HepG2 (cell line): ENCODE data around the gene WDR54. TPM values are rescaled to one million over a fixed set of nuclear protein-coding genes. Genes with fewer than 3 reads are reported as not detected.

ENCODE experiments used
- AGO2 ChIP-seq: fragments of 200-400 bp; formaldehyde crosslinking; optimal IDR thresholded peaks from 2 replicates; pipeline ENCODE3; 2017; ENCODE audit warnings: mild to moderate bottlenecking, low read depth, low read length, moderate library complexity
- HES4 ChIP-seq: sonication (generic); formaldehyde crosslinking; IDR thresholded peaks from 2 replicates; pipeline ENCODE4 v1.9.0; 2021; ENCODE audit warnings: mild to moderate bottlenecking, missing genetic modification reagents, borderline replicate concordance
- MIER2 ChIP-seq: IDR thresholded peaks from 2 replicates; pipeline ENCODE4 v1.6.1; 2016; ENCODE audit warnings: missing biosample characterization, missing genetic modification reagents
- MXD4 ChIP-seq: IDR thresholded peaks from 2 replicates; pipeline ENCODE4 v1.6.1; 2016; ENCODE audit warnings: mild to moderate bottlenecking, missing biosample characterization, missing genetic modification reagents
- NFE2L1 ChIP-seq: sonication (generic); formaldehyde crosslinking; IDR thresholded peaks from 2 replicates; pipeline ENCODE4 v1.4.0; 2020; ENCODE audit warnings: missing genetic modification reagents, mild to moderate bottlenecking, borderline replicate concordance
- NFIC ChIP-seq: IDR thresholded peaks from 2 replicates; pipeline ENCODE4 v1.6.1; 2012; ENCODE audit warnings: mild to moderate bottlenecking, low read length, inconsistent platforms
- NR2C2 ChIP-seq: sonication (generic); formaldehyde crosslinking; IDR thresholded peaks from 2 replicates; pipeline ENCODE4 v1.4.0; 2020; ENCODE audit warnings: missing genetic modification reagents, mild to moderate bottlenecking, moderate library complexity, borderline replicate concordance
- POLR2G ChIP-seq: fragments of 200-400 bp; formaldehyde crosslinking; IDR thresholded peaks from 2 replicates; pipeline ENCODE4 v1.6.1; 2018; ENCODE audit warnings: mild to moderate bottlenecking, low read depth, low read length, moderate library complexity
- RARA ChIP-seq: IDR thresholded peaks from 2 replicates; pipeline ENCODE4 v1.6.1; 2016; ENCODE audit warnings: missing genetic modification reagents, missing compliant biosample characterization
- RFXANK ChIP-seq: IDR thresholded peaks from 2 replicates; pipeline ENCODE4 v1.6.1; 2016
- SP2 ChIP-seq: sonication (generic); formaldehyde crosslinking; IDR thresholded peaks from 2 replicates; pipeline ENCODE4 v1.5.1; 2020; ENCODE audit warnings: mild to moderate bottlenecking, missing genetic modification reagents
- SRSF9 ChIP-seq: fragments of 200-400 bp; formaldehyde crosslinking; IDR thresholded peaks from 2 replicates; pipeline ENCODE4 v1.6.1; 2018; ENCODE audit warnings: borderline replicate concordance, mild to moderate bottlenecking, low read depth, low read length; ENCODE audit not compliant: insufficient read depth, poor library complexity, severe bottlenecking
- ZMYM3 ChIP-seq: sonication (generic); formaldehyde crosslinking; IDR thresholded peaks from 2 replicates; pipeline ENCODE4 v1.5.1; 2020; ENCODE audit warnings: mild to moderate bottlenecking, missing genetic modification reagents
- ZNF230 ChIP-seq: sonication (generic); formaldehyde crosslinking; IDR thresholded peaks from 2 replicates; pipeline ENCODE4 v1.4.0; 2020; ENCODE audit warnings: mild to moderate bottlenecking, missing genetic modification reagents
- ZNF235 ChIP-seq: sonication (generic); formaldehyde crosslinking; IDR thresholded peaks from 2 replicates; pipeline ENCODE4 v1.8.1; 2023; ENCODE audit warnings: mild to moderate bottlenecking, missing genetic modification reagents, borderline replicate concordance
- ZNF431 ChIP-seq: sonication (generic); formaldehyde crosslinking; IDR thresholded peaks from 2 replicates; pipeline ENCODE4 v1.9.0; 2022; ENCODE audit warnings: missing genetic modification reagents, low read depth, mild to moderate bottlenecking, borderline replicate concordance
- ZNF660 ChIP-seq: sonication (generic); formaldehyde crosslinking; IDR thresholded peaks from 2 replicates; pipeline ENCODE4 v1.5.1; 2020; ENCODE audit warnings: mild to moderate bottlenecking, low read depth, missing genetic modification reagents, borderline replicate concordance
- polyA plus RNA-seq, 8 experiments: library from polyadenylated mRNA; depleted of rRNA in 3 of 8; stranded (reverse) in 7 of 8; unstranded in 1 of 8; fragments of >200 nt; fragmentation: Illumina TruSeq in 4 of 8; extraction: Trizol in 4 of 8; gene quantifications; 2 replicates each; pipeline versions ENCODE4 v1.2.1 to v1.2.3, GENCODE V29; 2011 to 2016; ENCODE audit warnings: low read depth in 4 of 8, missing spikeins in 1 of 8, mixed read lengths in 1 of 8; ENCODE audit not compliant: insufficient read depth in 1 of 8
- total RNA-seq, 5 experiments: library from RNA; depleted of rRNA; stranded (reverse); fragments of >200 nt; fragmentation: Illumina TruSeq; extraction: Trizol; gene quantifications; 2 replicates each; pipeline ENCODE4 v1.2.3, GENCODE V29; 2016; ENCODE audit warnings: low read depth in 1 of 5
- TF ChIP-seq, protein P1 (sequence below), 2 experiments: sonication (generic) in 1 of 2; formaldehyde crosslinking in 1 of 2; IDR thresholded peaks; 2 replicates each; pipeline versions ENCODE4 v1.4.0 to v1.6.1; 2016 to 2020; ENCODE audit warnings: borderline replicate concordance in 1 of 2, low read depth in 1 of 2, mild to moderate bottlenecking in 1 of 2, missing genetic modification reagents in 1 of 2
- TF ChIP-seq, protein P2 (sequence below): sonication (generic); formaldehyde crosslinking; IDR thresholded peaks from 2 replicates; pipeline ENCODE4 v1.4.0; 2020; ENCODE audit warnings: missing genetic modification reagents
- TF ChIP-seq, protein P3 (sequence below): sonication (generic); formaldehyde crosslinking; IDR thresholded peaks from 2 replicates; pipeline ENCODE4 v1.5.0; 2020; ENCODE audit warnings: missing genetic modification reagents
- TF ChIP-seq, protein P4 (sequence below): sonication (generic); formaldehyde crosslinking; IDR thresholded peaks from 2 replicates; pipeline ENCODE4 v1.4.0; 2020; ENCODE audit warnings: mild to moderate bottlenecking, missing genetic modification reagents

WDR54 gene
- total and polyA plus RNA-seq, 2 of the 13 experiments (the other 11 are each of a cell fraction or from before 2014, with no cell fraction given): 2.0 to 17.3 TPM

DNA sequence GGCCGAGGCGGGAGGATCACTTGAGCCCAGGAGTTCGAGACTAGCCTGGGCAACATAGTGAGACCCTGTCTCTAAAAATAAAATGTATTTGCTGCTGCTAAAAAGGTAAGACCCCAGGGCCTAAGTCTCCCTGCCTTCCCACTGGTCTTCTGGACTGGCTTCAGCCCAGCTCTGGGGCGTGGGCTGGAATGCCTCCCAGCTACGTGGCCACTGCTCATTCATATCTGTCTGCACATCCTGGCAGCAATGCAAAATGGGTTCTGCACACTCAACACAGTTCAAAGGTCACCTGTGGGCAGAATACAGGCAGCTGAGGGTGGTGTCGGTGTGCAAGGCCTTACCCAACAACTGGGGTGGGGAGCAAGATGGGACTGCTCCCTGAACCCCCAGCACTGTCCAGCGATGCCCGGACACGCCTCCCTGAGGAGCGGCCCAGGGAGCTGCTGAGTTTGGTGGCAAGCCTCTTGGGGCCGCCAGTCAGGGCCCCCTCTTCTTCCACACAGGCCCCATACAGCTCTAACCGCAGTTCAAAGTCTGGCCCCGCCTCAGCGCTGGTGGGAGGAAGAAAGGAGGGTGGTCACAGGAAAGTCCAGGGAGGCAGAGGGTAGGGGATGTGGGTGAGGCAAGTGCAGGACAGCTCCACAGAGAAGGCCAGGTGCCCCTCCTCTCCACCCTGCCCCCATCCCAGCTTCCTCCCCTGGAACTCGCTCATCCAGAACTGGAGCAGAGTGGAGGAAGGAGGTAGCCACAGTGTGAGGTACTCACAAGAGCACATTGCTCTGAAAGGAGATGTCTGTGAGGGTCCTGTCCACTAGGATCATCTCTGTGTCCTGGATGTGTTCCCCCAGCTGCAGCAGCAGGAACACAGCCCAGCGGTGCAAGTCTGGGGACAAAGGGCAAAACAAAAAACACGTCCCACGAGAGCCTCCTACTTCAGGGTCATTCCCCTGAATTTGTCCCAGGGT lies 8.2 kb downstream of the WDR54 start (continued):
- TF ChIP-seq ZMYM3 (CRISPR knock-in tag): peak; percentile 34; the same call in 1 of the 2 replicates
- peak; percentile 95 for TF ChIP-seq NR2C2 (CRISPR knock-in tag)
- TF ChIP-seq NFE2L1 (CRISPR knock-in tag): no peak; the same call in 1 of the 2 replicates
- no peak for TF ChIP-seq SRSF9
- TF ChIP-seq, protein P1, sequence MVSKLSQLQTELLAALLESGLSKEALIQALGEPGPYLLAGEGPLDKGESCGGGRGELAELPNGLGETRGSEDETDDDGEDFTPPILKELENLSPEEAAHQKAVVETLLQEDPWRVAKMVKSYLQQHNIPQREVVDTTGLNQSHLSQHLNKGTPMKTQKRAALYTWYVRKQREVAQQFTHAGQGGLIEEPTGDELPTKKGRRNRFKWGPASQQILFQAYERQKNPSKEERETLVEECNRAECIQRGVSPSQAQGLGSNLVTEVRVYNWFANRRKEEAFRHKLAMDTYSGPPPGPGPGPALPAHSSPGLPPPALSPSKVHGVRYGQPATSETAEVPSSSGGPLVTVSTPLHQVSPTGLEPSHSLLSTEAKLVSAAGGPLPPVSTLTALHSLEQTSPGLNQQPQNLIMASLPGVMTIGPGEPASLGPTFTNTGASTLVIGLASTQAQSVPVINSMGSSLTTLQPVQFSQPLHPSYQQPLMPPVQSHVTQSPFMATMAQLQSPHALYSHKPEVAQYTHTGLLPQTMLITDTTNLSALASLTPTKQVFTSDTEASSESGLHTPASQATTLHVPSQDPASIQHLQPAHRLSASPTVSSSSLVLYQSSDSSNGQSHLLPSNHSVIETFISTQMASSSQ (IDR thresholded peaks at IDR 0.05; ENCODE audit: low read depth): peak; percentile 30; the same call in 1 of the 2 replicates
- TF ChIP-seq, protein P1 (CRISPR knock-in tag; IDR thresholded peaks at IDR 0.05; ENCODE audit: borderline replicate concordance): peak; percentile 77; the same call in 1 of the 2 replicates
- TF ChIP-seq, protein P2, sequence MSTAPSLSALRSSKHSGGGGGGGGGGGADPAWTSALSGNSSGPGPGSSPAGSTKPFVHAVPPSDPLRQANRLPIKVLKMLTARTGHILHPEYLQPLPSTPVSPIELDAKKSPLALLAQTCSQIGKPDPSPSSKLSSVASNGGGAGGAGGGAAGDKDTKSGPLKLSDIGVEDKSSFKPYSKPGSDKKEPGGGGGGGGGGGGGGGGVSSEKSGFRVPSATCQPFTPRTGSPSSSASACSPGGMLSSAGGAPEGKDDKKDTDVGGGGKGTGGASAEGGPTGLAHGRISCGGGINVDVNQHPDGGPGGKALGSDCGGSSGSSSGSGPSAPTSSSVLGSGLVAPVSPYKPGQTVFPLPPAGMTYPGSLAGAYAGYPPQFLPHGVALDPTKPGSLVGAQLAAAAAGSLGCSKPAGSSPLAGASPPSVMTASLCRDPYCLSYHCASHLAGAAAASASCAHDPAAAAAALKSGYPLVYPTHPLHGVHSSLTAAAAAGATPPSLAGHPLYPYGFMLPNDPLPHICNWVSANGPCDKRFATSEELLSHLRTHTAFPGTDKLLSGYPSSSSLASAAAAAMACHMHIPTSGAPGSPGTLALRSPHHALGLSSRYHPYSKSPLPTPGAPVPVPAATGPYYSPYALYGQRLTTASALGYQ (CRISPR knock-in tag): no peak
- TF ChIP-seq MIER2 (CRISPR knock-in tag): 0 out of 2 replicates have a peak, but pooled peaks have one; percentile 5
- no peak for TF ChIP-seq HES4 (CRISPR knock-in tag)
- no peak; the same call in 1 of the 2 replicates for TF ChIP-seq NFIC
- no peak; the same call in 1 of the 2 replicates for TF ChIP-seq RFXANK (CRISPR knock-in tag)
- no peak for TF ChIP-seq ZNF235 (CRISPR knock-in tag)
- TF ChIP-seq, protein P3, sequence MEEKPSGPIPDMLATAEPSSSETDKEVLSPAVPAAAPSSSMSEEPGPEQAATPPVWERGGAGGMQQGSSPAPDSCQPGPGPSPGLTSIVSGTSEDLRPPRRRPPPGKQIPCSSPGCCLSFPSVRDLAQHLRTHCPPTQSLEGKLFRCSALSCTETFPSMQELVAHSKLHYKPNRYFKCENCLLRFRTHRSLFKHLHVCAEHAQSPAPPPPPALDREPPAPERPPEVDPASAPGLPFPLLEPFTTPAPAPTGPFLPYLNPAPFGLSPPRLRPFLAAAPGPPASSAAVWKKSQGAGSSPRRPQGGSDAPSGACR: no peak; the same call in 1 of the 2 replicates
- TF ChIP-seq, protein P4, sequence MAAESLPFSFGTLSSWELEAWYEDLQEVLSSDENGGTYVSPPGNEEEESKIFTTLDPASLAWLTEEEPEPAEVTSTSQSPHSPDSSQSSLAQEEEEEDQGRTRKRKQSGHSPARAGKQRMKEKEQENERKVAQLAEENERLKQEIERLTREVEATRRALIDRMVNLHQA: no peak
- TF ChIP-seq RARA (CRISPR knock-in tag): peak; percentile 50
- peak; percentile 96 for TF ChIP-seq AGO2
- no peak for TF ChIP-seq ZNF230 (CRISPR knock-in tag)
- no peak for TF ChIP-seq SP2 (CRISPR knock-in tag)
- no peak for TF ChIP-seq MXD4 (CRISPR knock-in tag)
- TF ChIP-seq ZNF431: no peak
- no peak for TF ChIP-seq ZNF660 (CRISPR knock-in tag)
- TF ChIP-seq POLR2G: peak; percentile 61; the same call in 1 of the 2 replicates
